HepG2 (cell line): ENCODE data around the gene CARHSP1. TPM values are rescaled to one million over a fixed set of nuclear protein-coding genes. Genes with fewer than 3 reads are reported as not detected.
A peak's percentile ranks its signal among the peaks of the same experiment; 100 is the strongest.

ENCODE experiments used
- HOXA3 ChIP-seq: sonication (generic); formaldehyde crosslinking; IDR thresholded peaks from 2 replicates; pipeline ENCODE4 v1.5.0; 2020; ENCODE audit warnings: missing genetic modification reagents
- JUND ChIP-seq: sonication (generic); formaldehyde crosslinking; IDR thresholded peaks from 2 replicates; pipeline ENCODE4 v1.8.0; 2022; ENCODE audit warnings: mild to moderate bottlenecking, missing genetic modification reagents
- KLF6 ChIP-seq: IDR thresholded peaks from 2 replicates; pipeline ENCODE4 v1.8.0; 2016; ENCODE audit warnings: missing biosample characterization, missing genetic modification reagents
- KMT2A ChIP-seq: sonication (generic); formaldehyde crosslinking; IDR thresholded peaks from 2 replicates; pipeline ENCODE4 v1.4.0; 2020; ENCODE audit warnings: missing genetic modification reagents
- PCBP2 ChIP-seq: fragments of 200-400 bp; formaldehyde crosslinking; optimal IDR thresholded peaks from 2 replicates; pipeline ENCODE3; 2018; ENCODE audit warnings: low read length, low read depth; ENCODE audit not compliant: poor library complexity, severe bottlenecking
- RELA ChIP-seq: sonication (generic); formaldehyde crosslinking; IDR thresholded peaks from 2 replicates; pipeline ENCODE4 v1.4.0; 2020; ENCODE audit warnings: missing genetic modification reagents
- RFX1 ChIP-seq: fragments of 450-650 bp; IDR thresholded peaks from 2 replicates; pipeline ENCODE4 v1.6.1; 2017
- THAP9 ChIP-seq: sonication (generic); formaldehyde crosslinking; IDR thresholded peaks from 2 replicates; pipeline ENCODE4; 2020; ENCODE audit warnings: missing genetic modification reagents, mild to moderate bottlenecking, borderline replicate concordance
- ZBTB44 ChIP-seq: sonication (generic); formaldehyde crosslinking; IDR thresholded peaks from 2 replicates; pipeline ENCODE4 v1.4.0; 2020; ENCODE audit warnings: missing genetic modification reagents
- ZNF264 ChIP-seq: sonication (generic); formaldehyde crosslinking; IDR thresholded peaks from 2 replicates; pipeline ENCODE4 v1.4.0; 2020; ENCODE audit warnings: missing genetic modification reagents
- ZNF337 ChIP-seq: sonication (generic); formaldehyde crosslinking; IDR thresholded peaks from 2 replicates; pipeline ENCODE4 v1.5.1; 2020; ENCODE audit warnings: missing genetic modification reagents, low read depth, mild to moderate bottlenecking, borderline replicate concordance
- ZNF33B ChIP-seq: sonication (generic); formaldehyde crosslinking; IDR thresholded peaks from 2 replicates; pipeline ENCODE4 v1.5.1; 2020; ENCODE audit warnings: mild to moderate bottlenecking, missing genetic modification reagents
- ZNF441 ChIP-seq: sonication (generic); formaldehyde crosslinking; IDR thresholded peaks from 2 replicates; pipeline ENCODE4 v1.7.0; 2021; ENCODE audit warnings: missing genetic modification reagents, borderline replicate concordance
- polyA plus RNA-seq, 8 experiments: library from polyadenylated mRNA; depleted of rRNA in 3 of 8; stranded (reverse) in 7 of 8; unstranded in 1 of 8; fragments of >200 nt; fragmentation: Illumina TruSeq in 4 of 8; extraction: Trizol in 4 of 8; gene quantifications; 2 replicates each; pipeline versions ENCODE4 v1.2.1 to v1.2.3, GENCODE V29; 2011 to 2016; ENCODE audit warnings: low read depth in 4 of 8, missing spikeins in 1 of 8, mixed read lengths in 1 of 8; ENCODE audit not compliant: insufficient read depth in 1 of 8
- total RNA-seq, 5 experiments: library from RNA; depleted of rRNA; stranded (reverse); fragments of >200 nt; fragmentation: Illumina TruSeq; extraction: Trizol; gene quantifications; 2 replicates each; pipeline ENCODE4 v1.2.3, GENCODE V29; 2016; ENCODE audit warnings: low read depth in 1 of 5
- TF ChIP-seq, protein P1 (sequence below): sonication (generic); formaldehyde crosslinking; IDR thresholded peaks from 2 replicates; pipeline ENCODE4 v1.4.0; 2020; ENCODE audit warnings: missing genetic modification reagents
- TF ChIP-seq, protein P2 (sequence below): sonication (generic); formaldehyde crosslinking; IDR thresholded peaks from 2 replicates; pipeline ENCODE4 v1.4.0; 2020; ENCODE audit warnings: mild to moderate bottlenecking, missing genetic modification reagents
- TF ChIP-seq, protein P3 (sequence below): sonication (generic); formaldehyde crosslinking; IDR thresholded peaks from 2 replicates; pipeline ENCODE4 v1.5.0; 2020; ENCODE audit warnings: missing genetic modification reagents

Gene CARHSP1
- total and polyA plus RNA-seq, 2 of the 13 experiments (the other 11 are each of a cell fraction or from before 2014, with no cell fraction given), result 173 to 345 TPM

- TF ChIP-seq THAP9 (CRISPR knock-in tag), result no peak
- TF ChIP-seq ZNF264 (CRISPR knock-in tag), result no peak
- TF ChIP-seq, protein P1, sequence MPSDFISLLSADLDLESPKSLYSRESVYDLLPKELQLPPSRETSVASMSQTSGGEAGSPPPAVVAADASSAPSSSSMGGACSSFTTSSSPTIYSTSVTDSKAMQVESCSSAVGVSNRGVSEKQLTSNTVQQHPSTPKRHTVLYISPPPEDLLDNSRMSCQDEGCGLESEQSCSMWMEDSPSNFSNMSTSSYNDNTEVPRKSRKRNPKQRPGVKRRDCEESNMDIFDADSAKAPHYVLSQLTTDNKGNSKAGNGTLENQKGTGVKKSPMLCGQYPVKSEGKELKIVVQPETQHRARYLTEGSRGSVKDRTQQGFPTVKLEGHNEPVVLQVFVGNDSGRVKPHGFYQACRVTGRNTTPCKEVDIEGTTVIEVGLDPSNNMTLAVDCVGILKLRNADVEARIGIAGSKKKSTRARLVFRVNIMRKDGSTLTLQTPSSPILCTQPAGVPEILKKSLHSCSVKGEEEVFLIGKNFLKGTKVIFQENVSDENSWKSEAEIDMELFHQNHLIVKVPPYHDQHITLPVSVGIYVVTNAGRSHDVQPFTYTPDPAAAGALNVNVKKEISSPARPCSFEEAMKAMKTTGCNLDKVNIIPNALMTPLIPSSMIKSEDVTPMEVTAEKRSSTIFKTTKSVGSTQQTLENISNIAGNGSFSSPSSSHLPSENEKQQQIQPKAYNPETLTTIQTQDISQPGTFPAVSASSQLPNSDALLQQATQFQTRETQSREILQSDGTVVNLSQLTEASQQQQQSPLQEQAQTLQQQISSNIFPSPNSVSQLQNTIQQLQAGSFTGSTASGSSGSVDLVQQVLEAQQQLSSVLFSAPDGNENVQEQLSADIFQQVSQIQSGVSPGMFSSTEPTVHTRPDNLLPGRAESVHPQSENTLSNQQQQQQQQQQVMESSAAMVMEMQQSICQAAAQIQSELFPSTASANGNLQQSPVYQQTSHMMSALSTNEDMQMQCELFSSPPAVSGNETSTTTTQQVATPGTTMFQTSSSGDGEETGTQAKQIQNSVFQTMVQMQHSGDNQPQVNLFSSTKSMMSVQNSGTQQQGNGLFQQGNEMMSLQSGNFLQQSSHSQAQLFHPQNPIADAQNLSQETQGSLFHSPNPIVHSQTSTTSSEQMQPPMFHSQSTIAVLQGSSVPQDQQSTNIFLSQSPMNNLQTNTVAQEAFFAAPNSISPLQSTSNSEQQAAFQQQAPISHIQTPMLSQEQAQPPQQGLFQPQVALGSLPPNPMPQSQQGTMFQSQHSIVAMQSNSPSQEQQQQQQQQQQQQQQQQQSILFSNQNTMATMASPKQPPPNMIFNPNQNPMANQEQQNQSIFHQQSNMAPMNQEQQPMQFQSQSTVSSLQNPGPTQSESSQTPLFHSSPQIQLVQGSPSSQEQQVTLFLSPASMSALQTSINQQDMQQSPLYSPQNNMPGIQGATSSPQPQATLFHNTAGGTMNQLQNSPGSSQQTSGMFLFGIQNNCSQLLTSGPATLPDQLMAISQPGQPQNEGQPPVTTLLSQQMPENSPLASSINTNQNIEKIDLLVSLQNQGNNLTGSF (CRISPR knock-in tag), result peak; percentile 82; the same call in 1 of the 2 replicates
- no peak for TF ChIP-seq RFX1
- no peak for TF ChIP-seq RELA (CRISPR knock-in tag)
- no peak for TF ChIP-seq ZBTB44
- TF ChIP-seq KMT2A (CRISPR knock-in tag), result peak; percentile 70; the same call in 1 of the 2 replicates
- TF ChIP-seq, protein P2, sequence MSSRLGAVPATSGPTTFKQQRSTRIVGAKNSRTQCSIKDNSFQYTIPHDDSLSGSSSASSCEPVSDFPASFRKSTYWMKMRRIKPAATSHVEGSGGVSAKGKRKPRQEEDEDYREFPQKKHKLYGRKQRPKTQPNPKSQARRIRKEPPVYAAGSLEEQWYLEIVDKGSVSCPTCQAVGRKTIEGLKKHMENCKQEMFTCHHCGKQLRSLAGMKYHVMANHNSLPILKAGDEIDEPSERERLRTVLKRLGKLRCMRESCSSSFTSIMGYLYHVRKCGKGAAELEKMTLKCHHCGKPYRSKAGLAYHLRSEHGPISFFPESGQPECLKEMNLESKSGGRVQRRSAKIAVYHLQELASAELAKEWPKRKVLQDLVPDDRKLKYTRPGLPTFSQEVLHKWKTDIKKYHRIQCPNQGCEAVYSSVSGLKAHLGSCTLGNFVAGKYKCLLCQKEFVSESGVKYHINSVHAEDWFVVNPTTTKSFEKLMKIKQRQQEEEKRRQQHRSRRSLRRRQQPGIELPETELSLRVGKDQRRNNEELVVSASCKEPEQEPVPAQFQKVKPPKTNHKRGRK (CRISPR knock-in tag), result no peak
- 0 out of 2 replicates have a peak, but pooled peaks have one; percentile 35 for TF ChIP-seq KLF6
- TF ChIP-seq HOXA3 (CRISPR knock-in tag), result peak; percentile 34
- TF ChIP-seq JUND (CRISPR knock-in tag), result no peak
- TF ChIP-seq, protein P3, sequence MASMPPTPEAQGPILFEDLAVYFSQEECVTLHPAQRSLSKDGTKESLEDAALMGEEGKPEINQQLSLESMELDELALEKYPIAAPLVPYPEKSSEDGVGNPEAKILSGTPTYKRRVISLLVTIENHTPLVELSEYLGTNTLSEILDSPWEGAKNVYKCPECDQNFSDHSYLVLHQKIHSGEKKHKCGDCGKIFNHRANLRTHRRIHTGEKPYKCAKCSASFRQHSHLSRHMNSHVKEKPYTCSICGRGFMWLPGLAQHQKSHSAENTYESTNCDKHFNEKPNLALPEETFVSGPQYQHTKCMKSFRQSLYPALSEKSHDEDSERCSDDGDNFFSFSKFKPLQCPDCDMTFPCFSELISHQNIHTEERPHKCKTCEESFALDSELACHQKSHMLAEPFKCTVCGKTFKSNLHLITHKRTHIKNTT, result no peak
- no peak for TF ChIP-seq PCBP2
- TF ChIP-seq ZNF33B, result peak; percentile 34; the same call in 1 of the 2 replicates
- peak; percentile 80; the same call in 1 of the 2 replicates for TF ChIP-seq ZNF337 (CRISPR knock-in tag)
- TF ChIP-seq ZNF441 (CRISPR knock-in tag), result peak; percentile 86; the same call in 1 of the 2 replicates
Observed at GRCh38 chr16:8868416-8869211, at the start of gene CARHSP1 (continued).
